ENCODE results near the gene CDCA4.
"Not testable (repeated sequence)": the region's sequence is repeated elsewhere in the genome, so short reads cannot be mapped to it uniquely, and the experiment has no call there.

DNA sequence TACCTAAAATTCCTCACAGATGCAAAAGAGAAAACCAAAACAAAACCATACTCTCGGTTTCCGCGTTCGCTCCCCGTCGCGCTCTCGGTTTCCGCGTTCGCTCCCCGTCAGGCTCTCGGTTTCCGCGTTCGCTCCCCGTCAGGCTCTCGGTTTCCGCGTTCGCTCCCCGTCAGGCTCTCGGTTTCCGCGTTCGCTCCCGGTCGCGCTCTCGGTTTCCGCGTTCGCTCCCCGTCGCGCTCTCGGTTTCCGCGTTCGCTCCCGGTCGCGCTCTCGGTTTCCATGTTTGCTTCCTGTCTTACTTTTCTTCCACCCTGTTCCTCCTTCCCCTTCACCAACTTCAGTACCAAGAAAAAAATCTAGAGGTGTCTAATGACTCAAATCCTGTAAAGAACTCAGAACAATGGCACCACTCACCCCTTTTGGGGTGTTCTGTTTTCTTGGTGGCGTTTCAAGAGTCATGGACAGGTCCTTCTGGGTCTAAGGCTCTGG is 12.6 kb upstream of the CDCA4 start:
- TF ChIP-seq, protein P1, sequence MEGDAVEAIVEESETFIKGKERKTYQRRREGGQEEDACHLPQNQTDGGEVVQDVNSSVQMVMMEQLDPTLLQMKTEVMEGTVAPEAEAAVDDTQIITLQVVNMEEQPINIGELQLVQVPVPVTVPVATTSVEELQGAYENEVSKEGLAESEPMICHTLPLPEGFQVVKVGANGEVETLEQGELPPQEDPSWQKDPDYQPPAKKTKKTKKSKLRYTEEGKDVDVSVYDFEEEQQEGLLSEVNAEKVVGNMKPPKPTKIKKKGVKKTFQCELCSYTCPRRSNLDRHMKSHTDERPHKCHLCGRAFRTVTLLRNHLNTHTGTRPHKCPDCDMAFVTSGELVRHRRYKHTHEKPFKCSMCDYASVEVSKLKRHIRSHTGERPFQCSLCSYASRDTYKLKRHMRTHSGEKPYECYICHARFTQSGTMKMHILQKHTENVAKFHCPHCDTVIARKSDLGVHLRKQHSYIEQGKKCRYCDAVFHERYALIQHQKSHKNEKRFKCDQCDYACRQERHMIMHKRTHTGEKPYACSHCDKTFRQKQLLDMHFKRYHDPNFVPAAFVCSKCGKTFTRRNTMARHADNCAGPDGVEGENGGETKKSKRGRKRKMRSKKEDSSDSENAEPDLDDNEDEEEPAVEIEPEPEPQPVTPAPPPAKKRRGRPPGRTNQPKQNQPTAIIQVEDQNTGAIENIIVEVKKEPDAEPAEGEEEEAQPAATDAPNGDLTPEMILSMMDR (IDR thresholded peaks at IDR 0.05; ENCODE audit: insufficient read depth, low read length, poor library complexity, severe bottlenecking) = not testable (repeated sequence)
- TF ChIP-seq EZH2phosphoT487 (conservative IDR thresholded peaks at IDR 0.05; ENCODE audit: low read length) = not testable (repeated sequence)
